GM19023 (cell line): ENCODE measurements around the gene TOM1L1.

ENCODE experiments used
- ATAC-seq: cut with Tn5 transposase; IDR thresholded peaks from one replicate; pipeline ENCODE4 v1.9.1; 2021; ENCODE audit warnings: mild to moderate bottlenecking, moderate library complexity; ENCODE audit not compliant: unreplicated experiment

Gene TOM1L1

GRCh38 chr17:54985476-54985875 lies 84.8 kb downstream of the TOM1L1 start:
- ATAC-seq: no peak

DNA sequence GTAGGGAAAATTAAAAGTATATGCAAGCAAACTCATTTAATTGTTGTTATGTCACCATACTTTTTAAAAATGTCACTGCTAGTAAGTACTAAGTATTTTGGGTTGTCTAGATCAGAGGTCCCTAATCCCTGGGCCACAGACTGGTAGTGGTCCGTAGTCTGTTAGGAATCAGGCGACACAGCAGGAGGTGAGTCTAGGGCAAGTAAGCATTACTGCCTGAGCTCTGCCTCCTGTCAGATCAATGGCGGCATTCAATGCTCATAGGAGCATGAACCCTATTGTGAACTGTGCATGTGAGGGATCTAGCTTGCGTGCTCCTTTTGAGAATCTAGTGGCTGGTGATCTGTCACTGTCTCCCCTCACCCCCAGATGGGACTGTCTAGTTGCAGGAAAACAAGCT lies 89.5 kb downstream of the TOM1L1 start:
- ATAC-seq: no peak

DNA sequence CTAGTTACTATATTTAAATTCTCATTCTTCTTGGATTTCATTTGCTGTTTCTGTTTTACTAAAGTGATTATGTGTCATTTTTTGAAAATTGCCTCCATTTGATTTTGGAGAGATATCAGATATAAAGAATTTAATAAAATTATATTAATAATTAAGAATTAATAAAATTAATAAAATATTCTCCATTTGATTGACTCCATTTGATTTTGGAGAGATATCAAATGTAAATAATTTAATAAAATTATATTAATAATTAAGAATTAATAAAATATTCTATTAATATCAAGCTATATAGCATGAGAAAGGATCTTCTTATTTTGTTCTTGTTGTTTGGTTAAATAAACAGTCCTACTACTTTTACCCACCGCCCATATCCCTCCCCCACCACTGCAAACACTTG lies 90.9 kb downstream of the TOM1L1 start:
- no peak for ATAC-seq

- no peak for ATAC-seq
These were observed 92.4 kb downstream of the TOM1L1 start for GRCh38 chr17:54992797-54993639.

- no peak for ATAC-seq
These were observed 95.8 kb downstream of the TOM1L1 start for GRCh38 chr17:54996441-54996840.

DNA sequence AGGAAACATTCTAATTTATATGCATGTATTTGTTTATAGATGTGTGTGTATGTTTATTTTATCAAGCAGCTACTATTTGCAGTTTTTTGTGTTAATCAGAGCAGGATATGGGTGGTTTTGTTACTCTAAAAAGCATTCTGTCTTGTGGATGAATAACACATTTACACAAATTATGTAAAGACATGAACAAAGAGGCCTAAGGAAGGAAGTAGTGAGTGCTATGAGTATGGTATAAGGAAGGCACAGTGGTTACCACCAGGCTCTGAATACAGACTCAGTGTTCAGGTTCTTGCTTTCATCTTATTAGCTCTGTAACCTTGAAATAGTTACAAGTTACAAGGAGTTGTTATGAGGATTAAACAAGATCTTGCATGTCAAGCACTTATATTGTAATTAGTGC lies 101.8 kb downstream of the TOM1L1 start:
- no peak for ATAC-seq

GRCh38 chr17:55004484-55004883 lies 103.8 kb downstream of the TOM1L1 start:
- no peak for ATAC-seq

DNA sequence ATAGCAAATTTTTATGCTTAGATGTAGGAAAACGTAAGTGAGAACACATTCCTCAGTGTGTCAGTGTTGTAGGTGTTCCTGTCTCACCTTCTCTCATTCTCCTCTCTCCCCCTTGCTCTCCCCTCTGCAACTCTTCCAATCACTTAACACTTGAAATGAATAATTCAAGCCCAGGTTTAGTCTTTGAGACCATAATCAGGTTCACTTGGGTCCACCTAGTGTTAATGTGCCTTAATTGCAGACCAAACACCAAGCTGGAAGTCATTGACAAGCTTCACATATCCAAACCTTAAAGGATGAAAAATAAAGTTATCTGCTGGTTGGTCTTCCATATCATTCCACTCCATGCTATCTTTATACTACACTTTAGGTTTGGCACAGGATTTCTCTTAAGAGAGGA lies 104.9 kb downstream of the TOM1L1 start:
- no peak for ATAC-seq
